GM18867 (cell line): ENCODE results near the gene CDK10.
A peak's percentile ranks its signal among the peaks of the same experiment; 100 is the strongest.
"Not testable (repeated sequence)": the region's sequence is repeated elsewhere in the genome, so short reads cannot be mapped to it uniquely, and the experiment has no call there.

Experiments used
- ATAC-seq: cut with Tn5 transposase; IDR thresholded peaks from one replicate; pipeline ENCODE4 v1.9.1; 2021; ENCODE audit warnings: mild to moderate bottlenecking, moderate library complexity; ENCODE audit not compliant: unreplicated experiment

CDK10 gene

DNA sequence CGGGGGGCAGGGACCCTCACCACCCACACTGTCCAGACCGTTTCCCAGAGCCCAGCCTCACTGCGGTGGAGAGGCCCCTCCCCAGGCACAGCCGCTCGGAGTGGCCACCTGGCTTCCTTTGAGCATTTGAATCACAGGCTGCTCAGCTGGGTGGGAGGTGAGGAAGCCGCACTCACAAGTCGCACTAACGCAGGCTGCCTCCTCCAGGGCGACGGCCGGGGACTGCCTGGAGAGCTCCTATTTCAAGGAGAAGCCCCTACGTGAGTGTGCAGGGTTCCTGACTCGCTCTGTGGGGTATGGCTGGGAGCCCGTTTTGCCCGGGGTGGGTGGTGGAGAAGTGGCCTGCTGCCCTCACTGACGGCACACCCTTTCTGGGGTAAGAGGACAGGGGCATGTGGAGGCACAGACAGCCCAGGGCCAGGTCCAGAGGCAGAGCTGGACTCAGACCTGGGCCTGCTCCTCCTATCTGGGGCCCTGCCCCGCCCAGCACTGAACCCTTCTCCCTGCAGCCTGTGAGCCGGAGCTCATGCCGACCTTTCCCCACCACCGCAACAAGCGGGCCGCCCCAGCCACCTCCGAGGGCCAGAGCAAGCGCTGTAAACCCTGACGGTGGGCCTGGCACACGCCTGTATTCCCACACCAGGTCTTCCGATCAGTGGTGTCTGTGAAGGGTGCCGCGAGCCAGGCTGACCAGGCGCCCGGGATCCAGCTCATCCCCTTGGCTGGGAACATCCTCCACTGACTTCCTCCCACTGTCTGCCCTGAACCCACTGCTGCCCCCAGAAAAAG is 8.8 kb downstream of the CDK10 start:
- ATAC-seq: no peak

GRCh38 chr16:89695875-89696669 is 9.6 kb downstream of the CDK10 start:
- ATAC-seq: no peak

DNA sequence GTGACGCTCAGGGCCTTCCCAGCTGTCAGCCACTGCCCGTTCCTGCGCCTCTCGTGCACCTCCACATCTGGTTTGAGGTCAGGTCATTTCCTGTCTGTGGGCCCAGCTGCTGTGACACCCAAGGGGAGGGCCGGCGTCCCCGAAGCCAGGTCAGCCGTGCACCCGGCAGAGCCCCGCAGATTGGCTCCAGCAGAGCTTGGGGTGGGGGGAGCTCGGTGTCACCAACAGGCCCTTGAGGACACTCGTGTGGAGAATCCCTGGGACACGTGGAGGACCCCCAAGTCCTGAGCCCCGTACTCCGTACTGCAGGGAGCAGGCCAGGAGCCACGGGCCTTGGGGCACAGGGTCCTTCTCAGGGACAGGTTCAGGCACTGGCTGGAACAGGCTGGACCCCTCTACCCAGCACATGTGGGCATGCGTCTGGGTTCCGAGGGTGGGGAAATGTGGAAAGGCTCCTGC is 10.2 kb downstream of the CDK10 start:
- ATAC-seq: no peak

DNA sequence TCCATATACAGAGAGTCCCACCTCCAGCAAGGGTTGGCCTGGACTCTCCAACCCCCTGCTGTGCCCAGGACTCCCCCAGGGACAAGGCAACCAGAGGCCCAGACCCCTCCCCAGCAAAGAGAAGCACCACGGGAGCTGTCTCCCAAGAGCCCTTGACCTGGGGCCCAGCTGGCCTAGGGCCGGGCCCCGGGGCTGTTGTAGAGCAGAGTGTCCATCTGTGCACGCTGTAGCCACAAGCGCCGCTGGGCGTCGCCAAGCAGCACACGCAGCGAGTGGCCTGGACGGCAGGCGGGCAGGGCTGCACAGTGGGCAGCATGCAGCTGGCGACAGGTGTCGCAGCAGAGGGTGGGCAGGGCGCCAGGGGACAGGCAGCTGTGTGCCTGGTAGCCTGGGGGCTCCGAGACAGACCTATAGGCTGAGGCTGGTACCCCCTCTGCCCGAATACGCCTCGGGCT is 10.7 kb downstream of the CDK10 start:
- ATAC-seq: no peak

- ATAC-seq: no peak
Measured at GRCh38 chr16:89697616-89698331, 11.3 kb downstream of the CDK10 start.

GRCh38 chr16:89698717-89699116 is 12.2 kb downstream of the CDK10 start:
- ATAC-seq: not testable (repeated sequence)

GRCh38 chr16:89699629-89700099 is 13.2 kb downstream of the CDK10 start:
- not testable (repeated sequence) for ATAC-seq

DNA sequence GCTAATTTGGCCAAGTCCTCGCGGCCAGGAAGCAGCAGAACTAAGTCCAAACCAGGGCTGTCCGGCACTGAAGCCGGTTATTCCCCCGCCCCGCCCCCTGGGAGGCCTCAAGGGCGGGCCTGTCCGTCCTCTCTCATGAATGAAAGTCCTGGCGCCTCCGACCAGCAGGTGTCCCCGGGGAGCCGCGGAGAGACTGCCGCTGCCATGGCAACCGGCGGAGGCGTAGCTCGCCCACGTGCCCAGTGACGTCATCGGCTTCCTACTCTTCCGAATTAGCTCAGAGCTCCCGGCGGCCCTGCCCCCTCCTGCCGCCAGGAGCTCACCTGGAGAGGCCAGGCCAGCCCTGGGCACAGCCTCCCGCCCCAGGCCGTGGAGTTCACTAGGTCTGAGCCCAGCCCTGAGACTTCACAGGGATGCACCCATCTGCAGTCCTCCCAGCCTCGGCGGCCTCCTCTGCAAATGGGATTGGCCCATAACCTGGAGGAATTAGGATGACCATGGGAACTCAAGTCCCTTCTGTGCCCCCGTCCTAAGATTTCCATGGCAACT is 13.7 kb downstream of the CDK10 start:
- ATAC-seq: peak; percentile 44

DNA sequence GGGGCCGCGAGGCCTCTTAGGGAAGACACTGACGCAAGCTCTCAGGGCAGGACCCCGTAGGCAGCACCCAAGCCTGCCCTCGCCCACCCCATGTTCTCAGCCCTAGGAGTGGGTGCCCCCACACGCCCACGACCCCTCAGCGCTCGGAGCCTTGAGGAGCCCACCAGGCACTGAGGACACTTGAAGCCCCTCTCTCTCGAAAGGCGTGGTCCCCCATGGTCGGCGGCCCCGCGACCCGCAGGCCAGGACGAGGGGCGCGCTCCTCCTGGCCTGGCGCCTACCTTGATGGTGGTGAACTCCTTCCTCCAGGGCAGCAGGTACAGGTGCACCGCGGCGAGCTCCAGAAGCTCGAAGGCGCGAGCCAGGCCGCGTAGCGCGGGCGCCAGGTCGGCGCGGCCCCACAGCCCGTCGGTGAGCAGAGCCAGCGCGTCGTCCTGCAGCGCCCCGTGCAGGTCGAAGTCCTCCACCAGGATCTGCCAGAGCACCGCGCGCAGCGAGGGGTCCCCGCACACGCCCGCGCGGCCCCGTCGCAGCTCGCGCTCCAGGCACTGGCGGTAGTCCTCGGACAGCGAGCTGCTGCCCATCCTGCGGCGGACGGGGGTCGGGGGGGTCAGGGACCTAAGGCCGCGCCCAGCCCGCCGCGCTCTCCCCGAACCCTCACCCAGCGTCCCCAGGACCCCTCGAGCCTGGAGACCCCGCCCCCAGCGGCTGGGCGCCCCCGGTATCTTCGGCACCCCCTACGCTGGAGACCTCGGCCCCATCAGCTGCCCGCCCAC is 14.3 kb downstream of the CDK10 start:
- no peak for ATAC-seq

DNA sequence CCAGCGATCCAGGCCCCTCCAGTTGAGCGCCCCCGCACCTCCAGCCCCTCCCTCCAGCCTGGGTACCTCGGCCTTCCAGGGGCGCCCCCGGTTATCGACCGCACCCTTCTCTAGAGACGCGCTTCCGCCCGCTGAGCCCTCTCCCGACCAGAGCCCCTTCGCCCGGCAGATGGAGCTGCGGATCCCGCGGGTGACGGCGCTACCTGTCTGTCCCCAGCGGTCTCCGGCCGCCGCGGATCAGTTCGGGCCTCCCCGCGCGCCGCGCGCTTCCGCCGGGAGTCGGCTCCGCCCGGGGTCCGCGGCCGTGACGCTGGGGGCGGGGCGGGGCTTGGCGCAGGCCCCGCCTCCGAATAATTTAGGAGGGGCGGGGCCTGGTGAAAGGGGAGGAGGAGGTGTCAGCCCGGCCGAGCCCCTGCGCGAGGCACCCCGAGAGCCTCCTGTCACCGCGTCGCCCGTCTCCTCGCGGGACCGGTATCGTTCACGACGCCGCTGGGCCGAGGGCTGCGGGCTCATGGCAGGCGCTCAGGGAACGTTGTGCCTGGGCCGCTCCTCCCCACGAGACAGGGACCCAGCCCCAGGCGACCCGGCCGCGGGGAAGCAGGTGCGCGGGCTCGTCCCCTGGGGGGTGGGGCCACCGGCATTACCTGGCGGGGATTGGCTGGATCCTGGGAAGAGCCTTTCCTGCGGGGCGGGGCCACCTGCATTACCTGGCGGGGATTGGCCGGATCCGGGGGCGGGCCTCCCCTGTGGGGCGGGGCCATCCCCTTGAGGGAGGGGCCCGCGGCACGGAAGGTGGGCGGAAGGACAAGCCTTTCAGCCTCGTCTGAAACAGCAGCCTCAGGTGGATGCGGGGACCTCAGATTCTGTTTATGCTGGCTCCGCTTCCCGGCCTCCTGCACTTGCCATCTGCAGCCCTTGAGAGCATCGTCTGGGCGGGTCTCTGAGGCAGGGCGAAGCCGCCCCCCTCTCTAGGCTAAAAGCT is 15.2 kb downstream of the CDK10 start, which contains the start of gene SPATA2L:
TSS of gene SPATA2L (minus strand) at position 281 of the 982 bp plus-strand sequence. CDS start 473 bp downstream, outside the sequence.
- peak; percentile 61 for ATAC-seq

GRCh38 chr16:89704281-89704680 is 17.8 kb downstream of the CDK10 start:
- no peak for ATAC-seq

DNA sequence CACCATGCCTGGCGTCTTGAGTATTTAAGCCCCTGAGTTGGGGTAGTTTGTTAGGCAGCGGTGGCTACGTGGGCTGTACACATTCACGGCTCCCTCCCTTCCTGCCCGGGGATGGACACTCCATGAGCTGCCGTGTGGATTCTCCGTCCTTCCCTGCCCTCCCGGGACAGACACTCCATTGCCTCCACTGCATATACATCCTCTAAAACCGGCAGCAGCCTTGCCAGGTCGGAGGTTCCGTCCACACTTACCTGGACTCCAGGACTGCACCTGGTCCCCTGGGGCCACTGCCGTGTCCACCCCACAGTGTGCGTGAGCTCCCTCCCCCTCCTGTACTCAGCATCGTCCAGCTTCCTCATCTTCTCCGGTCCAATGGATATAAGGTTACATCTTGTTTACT is 18.5 kb downstream of the CDK10 start:
- no peak for ATAC-seq

DNA sequence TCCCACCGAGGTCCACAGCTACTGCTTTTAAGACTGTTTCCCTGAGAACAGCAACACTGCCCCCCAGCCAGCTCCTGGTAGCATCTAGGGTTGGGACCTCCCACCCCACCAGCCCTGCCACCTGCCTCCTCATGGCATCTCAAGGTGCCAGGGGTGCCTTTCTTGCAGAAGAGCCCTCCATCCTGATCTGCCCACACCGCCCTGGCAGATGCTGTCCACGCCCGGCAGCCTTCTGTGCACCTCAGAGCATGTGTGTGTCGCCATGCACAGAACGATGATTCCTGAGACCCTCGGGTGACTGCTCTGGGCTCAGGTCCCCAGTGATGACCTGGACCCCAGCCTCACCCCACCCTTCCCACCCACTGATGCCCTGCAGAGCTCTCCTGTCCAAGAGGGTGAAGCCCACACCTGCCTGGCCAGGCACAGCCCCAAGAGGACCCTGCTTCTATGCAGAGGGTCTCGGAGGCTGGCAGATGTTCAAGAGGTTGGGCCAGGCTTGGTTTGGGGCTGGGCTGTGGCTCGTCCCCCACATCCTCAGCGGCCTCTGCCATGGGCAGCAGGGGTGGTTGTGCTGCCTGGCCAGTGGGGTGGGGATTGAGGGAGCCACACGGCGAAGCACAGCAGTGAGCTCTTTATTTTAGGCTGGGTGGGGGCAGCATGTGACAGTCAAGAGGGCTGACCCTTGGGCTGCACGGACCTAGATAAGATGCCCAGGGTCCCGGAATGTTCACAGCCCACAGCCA is 20.2 kb downstream of the CDK10 start:
- ATAC-seq: no peak

DNA sequence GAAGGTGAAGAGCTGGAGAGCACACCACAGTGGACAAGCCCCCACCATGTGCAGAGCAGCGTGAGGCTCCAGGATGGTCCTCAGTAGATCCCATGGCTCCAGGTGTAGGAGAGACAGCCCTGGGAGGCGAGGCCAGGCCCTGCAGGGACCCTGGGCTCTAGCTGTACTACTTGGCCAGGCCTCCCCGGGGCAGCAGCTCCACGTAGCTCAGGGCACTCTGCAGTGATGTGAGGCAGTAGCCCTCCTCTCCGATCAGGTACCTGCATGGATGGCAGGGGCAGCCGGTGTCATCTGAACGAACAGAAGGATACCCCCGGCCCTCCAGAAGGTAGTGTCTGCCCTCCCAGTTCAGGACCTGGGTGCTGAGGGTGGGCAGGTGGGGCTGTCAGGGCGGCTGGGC is 21.2 kb downstream of the CDK10 start:
- no peak for ATAC-seq

DNA sequence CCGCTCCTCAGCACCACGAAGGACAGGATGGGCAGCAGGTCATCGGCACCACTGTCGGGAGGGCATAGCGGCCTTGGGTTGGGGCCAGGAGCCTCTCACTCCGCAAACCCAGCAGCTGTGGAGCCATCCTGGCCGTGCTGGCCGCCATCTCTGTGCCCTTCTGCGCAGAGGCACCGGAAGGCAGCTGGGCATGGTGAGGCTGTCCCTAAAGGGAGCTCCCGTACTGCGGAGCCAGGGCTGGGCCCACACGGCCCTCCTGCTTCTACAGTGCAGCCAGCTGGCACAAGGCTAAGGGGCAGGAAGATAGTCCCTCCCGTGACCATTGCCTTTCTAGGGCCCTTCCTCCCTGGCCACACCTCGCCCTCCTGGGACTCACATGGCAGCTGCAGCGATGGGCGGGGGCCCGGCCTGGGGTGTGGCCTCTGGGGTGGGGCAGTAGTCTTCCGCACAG is 22.0 kb downstream of the CDK10 start:
- ATAC-seq: no peak

- no peak for ATAC-seq
Measured at GRCh38 chr16:89709166-89709565, 22.7 kb downstream of the CDK10 start.

GRCh38 chr16:89709716-89710432 is 23.4 kb downstream of the CDK10 start:
- no peak for ATAC-seq
